HEK293T (cell line): ENCODE measurements around the gene OTUB1.

Experiments
- ARNT ChIP-seq: fragments of 450-650 bp; IDR thresholded peaks from 2 replicates; pipeline ENCODE4 v1.6.1; 2017; ENCODE audit warnings: mild to moderate bottlenecking
- BHLHE40 ChIP-seq: fragments of 450-650 bp; IDR thresholded peaks from 2 replicates; pipeline ENCODE4 v1.6.1; 2016; ENCODE audit warnings: mild to moderate bottlenecking, moderate library complexity, borderline replicate concordance
- FOXK2 ChIP-seq: fragments of 450-650 bp; IDR thresholded peaks from 2 replicates; pipeline ENCODE4 v1.6.1; 2016; ENCODE audit warnings: mild to moderate bottlenecking
- FOXM1 ChIP-seq: fragments of 450-650 bp; IDR thresholded peaks from 2 replicates; pipeline ENCODE4 v1.6.1; 2017; ENCODE audit warnings: mild to moderate bottlenecking, borderline replicate concordance
- L3MBTL2 ChIP-seq: fragments of 450-650 bp; conservative IDR thresholded peaks from 2 replicates; pipeline ENCODE4 v1.6.1; 2016; ENCODE audit warnings: mild to moderate bottlenecking
- NFRKB ChIP-seq: fragments of 450-650 bp; IDR thresholded peaks from 2 replicates; pipeline ENCODE4 v1.6.1; 2016; ENCODE audit warnings: mild to moderate bottlenecking, moderate library complexity
- PKNOX1 ChIP-seq: fragments of 450-650 bp; IDR thresholded peaks from 2 replicates; pipeline ENCODE4 v1.6.1; 2016
- SP1 ChIP-seq: fragments of 450-650 bp; IDR thresholded peaks from 2 replicates; pipeline ENCODE4 v1.6.1; 2017
- TARDBP ChIP-seq: fragments of 450-650 bp; IDR thresholded peaks from 2 replicates; pipeline ENCODE4 v1.6.1; 2016
- ZNF384 ChIP-seq: fragments of 450-650 bp; IDR thresholded peaks from 2 replicates; pipeline ENCODE4 v1.6.1; 2016

- TF ChIP-seq FOXK2 (no peak), SP1 (no peak), TARDBP (no peak), ARNT (no peak), ZNF384 (no peak), L3MBTL2 (no peak), BHLHE40 (no peak), NFRKB (no peak), FOXM1 (no peak), PKNOX1 (no peak)
These were observed 13.2 kb downstream of the OTUB1 start for GRCh38 chr11:63999349-64000025.
